ENCODE results near the gene AURKA.
"Not testable (repeated sequence)": the region's sequence is repeated elsewhere in the genome, so short reads cannot be mapped to it uniquely, and the experiment has no call there.

AURKA gene

DNA sequence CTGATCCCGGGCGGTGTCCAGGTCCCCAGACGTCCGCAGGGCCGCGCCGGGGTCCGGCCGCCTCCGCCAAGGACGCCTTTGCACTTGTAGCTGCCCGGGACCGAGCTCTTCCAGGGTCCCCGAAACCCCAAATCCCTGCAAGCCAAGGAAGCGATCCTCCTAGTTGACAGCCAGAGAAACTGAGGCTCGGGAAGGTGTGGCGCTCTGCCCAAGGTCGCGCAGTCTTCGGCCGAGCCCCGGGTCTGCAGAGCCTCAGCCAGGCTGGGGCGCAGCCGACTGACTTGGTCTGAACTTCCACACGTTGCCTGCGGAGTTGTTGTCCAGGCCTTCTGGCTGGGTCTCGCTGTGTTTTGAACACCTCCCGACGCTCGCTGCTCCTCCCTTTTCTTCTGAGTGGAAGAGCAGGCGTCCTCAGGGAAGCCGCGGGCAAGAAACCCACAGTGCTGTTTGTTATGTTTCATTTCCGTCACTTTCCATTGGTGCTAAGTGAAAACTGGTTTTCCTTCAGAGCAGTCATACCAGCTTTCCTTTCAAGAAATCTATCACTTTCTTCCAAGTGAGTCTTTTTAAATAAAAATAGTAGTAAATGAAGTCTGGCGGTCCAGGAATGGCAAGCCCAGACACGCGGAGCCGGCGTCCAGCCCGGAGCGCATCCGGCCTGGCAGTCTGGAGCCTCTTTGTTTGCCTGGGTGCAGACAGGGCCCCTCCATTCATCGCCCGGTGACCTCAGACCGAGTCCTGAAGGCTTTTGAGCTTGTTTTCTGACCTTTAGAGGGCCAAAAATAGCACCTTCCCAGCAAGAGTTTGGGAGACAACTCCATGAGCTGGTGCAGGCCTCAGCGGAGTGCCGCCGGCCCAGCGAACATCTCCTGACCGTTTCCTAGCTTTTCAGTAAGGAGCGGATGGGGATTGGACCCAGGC, 32.5 kb downstream of the AURKA start:
- no peak for DNase-seq (ENCODE audit: low read depth in 2 of 2)

DNA sequence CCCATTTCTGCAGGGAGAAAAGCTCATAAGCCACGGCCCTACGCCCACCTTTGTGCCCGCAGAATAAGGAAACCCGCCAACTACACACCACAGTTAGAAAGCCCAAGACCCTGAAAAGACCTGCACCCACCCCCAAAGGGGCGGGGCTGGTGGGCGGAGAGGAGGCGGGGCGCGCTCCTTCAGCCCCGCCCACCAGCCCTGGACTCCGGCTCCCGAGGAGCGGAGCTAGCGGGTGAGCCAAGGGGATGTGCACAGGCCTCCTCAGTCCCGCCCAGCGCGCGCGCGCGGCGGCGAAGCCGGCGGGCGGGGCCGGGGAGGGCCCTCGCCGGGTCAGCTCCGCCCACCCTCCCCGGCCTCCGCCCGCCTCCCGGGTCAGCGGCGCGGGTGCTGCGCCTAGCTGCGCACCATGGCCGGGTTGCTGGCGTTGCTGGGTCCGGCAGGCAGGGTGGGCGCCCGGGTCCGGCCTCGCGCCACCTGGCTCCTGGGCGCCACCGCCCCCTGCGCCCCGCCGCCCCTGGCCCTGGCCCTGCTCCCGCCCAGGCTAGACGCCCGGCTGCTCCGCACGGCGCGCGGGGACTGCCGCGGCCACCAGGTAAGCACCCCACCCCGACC, 33.3 kb downstream of the AURKA start, which contains the start of gene FAM210B:
Gene FAM210B (plus strand): TSS at position 375 of the 612 bp plus-strand sequence. CDS start 32 bp downstream, at position 407.
- DNase-seq (ENCODE audit: low read depth in 2 of 2) = peak; percentile 57 to 68

GRCh38 chr20:56358070-56358469, 33.9 kb downstream of the AURKA start:
- no peak for DNase-seq (ENCODE audit: low read depth in 2 of 2)

GRCh38 chr20:56353356-56353755, 38.7 kb downstream of the AURKA start:
- no peak for DNase-seq (ENCODE audit: low read depth in 2 of 2)

GRCh38 chr20:56352345-56353055, 39.5 kb downstream of the AURKA start:
- DNase-seq (ENCODE audit: low read depth in 2 of 2) = no peak

- no peak for DNase-seq (ENCODE audit: low read depth in 2 of 2)
Measured at GRCh38 chr20:56350842-56351241, 41.2 kb downstream of the AURKA start.

GRCh38 chr20:56348746-56349145, 43.3 kb downstream of the AURKA start:
- no peak for DNase-seq (ENCODE audit: low read depth in 2 of 2)

DNA sequence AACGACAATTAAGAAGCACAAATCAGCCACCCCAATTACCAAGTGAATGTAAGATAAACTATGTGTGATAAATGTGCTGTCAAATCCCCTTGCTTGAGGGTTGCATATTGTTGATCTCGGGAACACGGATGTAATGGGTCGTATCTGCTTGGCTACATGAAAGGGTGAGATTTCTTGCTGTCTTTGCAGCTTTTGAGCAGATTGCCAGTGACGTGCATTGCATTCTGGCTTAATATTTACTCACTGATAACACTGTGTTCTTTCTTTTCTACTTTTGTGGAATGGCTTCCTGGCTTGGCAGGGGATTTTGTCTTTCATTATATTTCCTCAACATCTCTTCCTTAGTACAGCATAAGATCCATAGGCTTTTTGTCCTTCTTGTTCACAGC, 43.7 kb downstream of the AURKA start:
- no peak for DNase-seq (ENCODE audit: low read depth in 2 of 2)

GRCh38 chr20:56347628-56348304, 44.2 kb downstream of the AURKA start:
- no peak for DNase-seq (ENCODE audit: low read depth in 2 of 2)

- DNase-seq (ENCODE audit: low read depth in 2 of 2) = no peak
Measured at GRCh38 chr20:56345911-56346310, 46.1 kb downstream of the AURKA start.

- no peak for DNase-seq (ENCODE audit: low read depth in 2 of 2)
Measured at GRCh38 chr20:56343861-56344381, 48.1 kb downstream of the AURKA start.

- no peak for DNase-seq (ENCODE audit: low read depth in 2 of 2)
Measured at GRCh38 chr20:56342783-56343182, 49.2 kb downstream of the AURKA start.

DNA sequence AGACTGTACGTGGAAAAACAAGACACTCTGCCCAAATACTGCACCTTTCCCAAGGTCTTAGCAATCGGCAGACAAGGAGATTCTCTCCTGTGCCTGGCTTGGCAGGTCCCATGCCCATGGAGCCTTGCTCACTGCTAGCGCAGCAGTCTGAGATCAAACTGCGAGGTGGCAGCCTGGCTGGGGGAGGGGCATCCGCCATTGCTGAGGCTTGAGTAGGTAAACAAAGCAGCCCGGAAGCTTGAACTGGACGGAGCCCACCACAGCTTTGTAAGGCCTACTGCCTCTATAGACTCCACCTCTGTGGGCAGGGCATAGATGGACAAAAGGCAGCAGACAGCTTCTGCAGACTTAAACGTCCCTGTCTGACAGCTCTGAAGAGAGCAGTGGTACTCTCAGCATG, 55.3 kb downstream of the AURKA start:
- DNase-seq (ENCODE audit: low read depth in 2 of 2) = not testable (repeated sequence)

GRCh38 chr20:56328861-56329260, 63.2 kb downstream of the AURKA start:
- DNase-seq (ENCODE audit: low read depth in 2 of 2) = no peak

DNA sequence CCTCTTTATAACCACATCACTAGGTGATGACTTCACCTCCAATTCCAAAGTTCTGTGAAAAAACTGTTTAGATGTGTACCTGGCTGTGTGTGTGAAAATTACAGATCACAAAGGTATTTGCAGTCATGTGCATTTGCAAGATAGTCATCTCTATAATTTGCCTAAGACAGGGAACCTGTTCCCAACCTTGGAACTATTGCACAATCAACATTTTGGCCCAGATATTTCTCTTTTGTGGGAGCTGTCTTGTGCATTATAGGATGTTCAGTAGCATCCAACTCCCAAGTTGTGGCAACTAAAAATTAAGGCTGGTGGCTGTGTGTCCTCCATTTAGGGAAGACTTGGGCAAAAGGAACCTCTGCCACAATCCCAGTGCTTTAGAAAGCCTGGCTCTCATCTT, 67.2 kb downstream of the AURKA start:
- DNase-seq (ENCODE audit: low read depth in 2 of 2) = no peak

GRCh38 chr20:56323656-56324055, 68.4 kb downstream of the AURKA start:
- DNase-seq (ENCODE audit: low read depth in 2 of 2) = no peak

GRCh38 chr20:56323206-56323605, 68.8 kb downstream of the AURKA start:
- no peak for DNase-seq (ENCODE audit: low read depth in 2 of 2)

DNA sequence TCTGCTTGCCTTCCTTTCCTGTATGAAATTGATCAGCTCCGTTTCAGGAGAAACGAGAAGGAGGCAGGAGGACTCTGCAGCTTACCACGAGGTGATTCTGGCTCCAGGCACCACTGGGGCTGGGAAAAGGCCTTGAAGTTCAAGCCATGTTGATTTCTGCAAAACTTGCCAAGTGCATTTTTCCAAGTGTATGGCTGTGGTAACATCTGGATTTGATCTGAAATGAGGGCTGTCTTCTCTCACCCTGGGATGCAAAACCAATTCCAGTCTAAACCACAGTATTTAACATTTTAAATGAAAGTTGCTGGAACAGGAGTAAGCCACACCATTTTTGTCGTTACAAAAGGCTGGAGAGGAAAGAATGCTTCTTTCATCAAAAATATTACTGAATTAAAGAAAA, 69.3 kb downstream of the AURKA start:
- peak; percentile 17 to 37 for DNase-seq (ENCODE audit: low read depth in 2 of 2)
